Measurements from ENCODE around the gene CADPS2.

Gene CADPS2

DNA sequence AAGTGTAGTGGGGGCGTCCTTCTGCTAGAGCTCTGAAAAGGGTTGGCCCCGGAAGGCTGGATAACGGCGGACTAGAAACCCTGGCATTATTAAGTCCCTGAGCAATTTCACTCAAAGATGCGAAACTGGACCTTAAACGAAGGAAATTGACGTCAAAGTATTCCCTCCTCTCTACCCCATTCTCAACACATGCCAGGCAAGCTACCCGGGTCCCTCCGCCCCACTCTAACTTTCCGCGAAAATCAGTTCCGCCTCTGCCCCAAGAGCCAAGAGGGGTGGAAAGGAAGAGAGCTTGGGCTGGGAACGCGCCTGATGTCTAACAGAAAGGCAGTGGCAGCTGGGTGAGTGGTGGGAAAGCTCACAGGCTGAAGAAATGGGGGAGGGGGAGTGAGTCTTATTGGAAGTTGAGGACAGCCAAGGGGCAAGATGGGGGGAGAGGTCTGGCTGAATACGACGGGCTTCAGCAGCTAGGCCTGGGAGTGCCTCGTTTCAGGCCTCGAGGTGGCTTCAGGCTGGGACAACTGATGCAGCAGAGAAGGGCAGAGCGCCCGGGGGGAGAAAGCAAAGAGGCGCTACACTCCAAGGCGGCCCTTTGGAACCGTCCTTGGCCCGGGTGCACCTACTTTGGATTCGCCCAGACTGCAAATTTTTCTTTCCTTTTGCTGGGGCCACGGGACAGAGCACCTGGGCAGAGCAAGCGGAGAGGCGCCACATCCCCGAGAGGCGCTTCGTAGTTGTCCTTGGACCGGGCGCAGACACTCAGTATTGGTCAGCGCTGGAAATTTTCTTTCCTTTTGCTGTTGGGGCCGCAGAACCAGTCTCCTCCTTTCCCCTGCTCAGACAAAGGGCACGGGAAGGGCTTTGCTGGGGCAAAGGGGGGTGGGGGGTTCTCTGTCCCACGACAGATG, 579.7 kb downstream of the CADPS2 start:
- Mint-ChIP-seq H3K4me1 (peaks cover 3% of the 10 kb centered on the region), H3K4me3 (no peak overlapping the region), H3K27ac (no peak overlapping the region), H3K27me3 (peaks cover 28% of the 10 kb centered on the region), H3K9me3 (peaks cover 2% of the 10 kb centered on the region), H3K36me3 (peaks cover 2% of the 10 kb centered on the region)
- DNase-seq (ENCODE audit: low spot score in 2 of 2) (no peak), ATAC-seq (ENCODE audit: low read depth) (no peak)

DNA sequence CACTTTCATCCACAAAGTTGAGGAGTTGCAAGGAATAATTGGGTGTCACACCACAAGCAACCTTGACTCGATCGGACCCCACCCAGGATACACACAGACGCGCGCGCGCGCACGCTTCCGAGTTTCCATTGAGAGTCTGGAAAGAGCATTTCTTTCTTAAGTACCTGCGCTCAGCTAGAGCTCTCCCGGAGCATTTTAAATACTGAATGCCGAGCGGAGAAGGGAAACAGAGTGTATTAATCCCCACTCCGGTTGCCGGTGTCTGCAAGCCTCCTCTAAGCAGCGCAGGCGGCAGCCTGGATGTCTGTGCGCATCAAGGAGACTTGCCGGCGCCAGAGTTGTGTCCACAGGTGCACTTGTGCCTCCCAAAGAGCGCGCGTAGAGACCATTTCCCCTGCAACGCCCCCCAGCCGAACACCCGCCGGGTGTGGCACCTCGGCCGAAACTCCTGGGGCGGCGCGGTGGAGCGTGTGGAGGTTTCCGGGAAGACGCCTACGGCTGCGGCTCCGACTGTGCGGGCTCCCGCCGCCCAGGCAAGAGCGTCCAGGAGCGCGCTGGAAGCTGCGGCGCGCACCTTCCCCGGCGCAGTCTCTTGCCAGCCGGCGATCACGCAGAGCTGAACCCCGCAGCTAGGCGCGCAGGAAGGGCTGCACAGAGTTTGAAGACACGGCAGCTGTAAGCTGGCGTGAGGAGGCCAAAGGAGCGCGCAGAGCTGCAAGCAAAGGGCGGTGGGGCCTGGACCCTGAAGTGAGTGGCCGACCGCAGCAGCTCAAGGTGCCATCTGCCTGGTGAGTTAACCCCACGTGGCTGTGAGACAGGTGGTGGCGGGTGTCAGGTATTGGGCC, 580.6 kb downstream of the CADPS2 start:
- no peak overlapping the region for H3K27ac Mint-ChIP-seq
- H3K4me3 Mint-ChIP-seq: no peak overlapping the region
- no peak for ATAC-seq (ENCODE audit: low read depth)

DNA sequence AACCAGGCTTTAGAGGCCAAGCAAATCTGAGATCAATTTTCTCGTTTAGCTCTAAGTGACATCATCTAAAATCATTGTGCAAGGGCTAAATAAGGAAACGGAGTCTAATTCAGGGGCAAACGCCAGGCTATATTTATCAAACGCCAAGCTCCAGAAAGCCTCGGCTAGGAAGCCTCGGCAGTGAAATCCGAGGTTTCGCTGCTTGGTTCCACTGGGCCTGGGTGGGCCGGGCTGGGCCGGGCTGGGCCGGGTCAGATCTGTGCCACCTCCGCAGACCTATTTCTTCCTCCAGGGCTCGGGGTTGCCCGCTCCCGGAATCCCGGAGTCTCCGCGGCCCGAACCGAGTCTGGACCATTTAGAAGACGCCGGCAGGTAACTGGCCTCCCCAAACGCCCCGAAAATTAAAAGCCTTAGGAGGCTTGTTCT, 581.3 kb downstream of the CADPS2 start:
- no peak overlapping the region for H3K4me3 Mint-ChIP-seq
- H3K36me3 Mint-ChIP-seq: peaks cover 2% of the 10 kb centered on the region
- ATAC-seq (ENCODE audit: low read depth) (no peak), DNase-seq (ENCODE audit: low spot score in 2 of 2) (no peak)
- peaks cover 2% of the 10 kb centered on the region for H3K9me3 Mint-ChIP-seq
- peaks cover 30% of the 10 kb centered on the region for H3K27me3 Mint-ChIP-seq
- H3K27ac Mint-ChIP-seq: no peak overlapping the region
- peaks cover 3% of the 10 kb centered on the region for H3K4me1 Mint-ChIP-seq

More for the DNA sequence above, 580.6 kb downstream of the CADPS2 start:
- peaks cover 3% of the 10 kb centered on the region for H3K4me1 Mint-ChIP-seq
- H3K36me3 Mint-ChIP-seq: peaks cover 2% of the 10 kb centered on the region
- peaks cover 29% of the 10 kb centered on the region for H3K27me3 Mint-ChIP-seq
- no peak for DNase-seq (ENCODE audit: low spot score in 2 of 2)
- peaks cover 2% of the 10 kb centered on the region for H3K9me3 Mint-ChIP-seq

DNA sequence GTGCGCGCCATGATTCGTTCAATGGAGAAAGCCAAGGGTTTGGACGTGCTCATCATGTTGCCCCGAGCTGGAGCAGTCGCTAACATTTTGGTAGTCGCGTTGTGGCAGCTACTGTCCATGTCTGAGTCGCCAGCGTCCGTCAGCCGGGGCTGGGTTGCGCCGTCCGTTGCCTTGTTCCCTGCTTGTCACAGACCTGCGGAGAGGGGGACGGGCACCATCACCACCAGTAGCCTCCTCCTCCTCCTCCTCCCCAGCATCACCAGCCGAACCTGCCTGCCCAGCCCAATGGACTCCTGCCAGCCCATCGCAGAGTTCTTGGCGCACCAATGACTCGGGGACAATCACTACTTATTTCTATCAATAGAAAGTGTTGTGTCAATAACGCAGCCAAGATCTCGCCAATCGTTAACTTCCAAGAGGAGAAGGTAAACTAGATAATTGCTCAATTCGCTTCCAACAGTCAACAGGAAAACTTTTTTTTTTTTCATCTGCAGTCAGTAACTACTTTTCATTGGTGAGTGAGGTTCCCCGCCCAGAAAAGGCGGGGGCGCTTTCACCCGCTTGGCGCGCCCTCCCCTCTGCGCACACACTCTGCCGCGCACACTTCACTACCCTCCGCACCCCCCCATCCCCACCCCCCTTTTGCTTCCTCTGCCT, 581.8 kb downstream of the CADPS2 start, which contains the start of gene FEZF1:
Gene FEZF1 (minus strand): TSS at position 432 of the 657 bp plus-strand sequence. CDS start 313 bp downstream, at position 119.
- peaks cover 2% of the 10 kb centered on the region for H3K9me3 Mint-ChIP-seq
- peaks cover 3% of the 10 kb centered on the region for H3K4me1 Mint-ChIP-seq
- no peak within 1 kb of the TSS for H3K4me3 Mint-ChIP-seq
- peaks cover 2% of the 10 kb centered on the region for H3K36me3 Mint-ChIP-seq
- H3K27ac Mint-ChIP-seq: no peak within 1 kb of the TSS
- ATAC-seq (ENCODE audit: low read depth) (no peak), DNase-seq (ENCODE audit: low spot score in 2 of 2) (no peak)
- H3K27me3 Mint-ChIP-seq: peaks cover 35% of the 10 kb centered on the region

DNA sequence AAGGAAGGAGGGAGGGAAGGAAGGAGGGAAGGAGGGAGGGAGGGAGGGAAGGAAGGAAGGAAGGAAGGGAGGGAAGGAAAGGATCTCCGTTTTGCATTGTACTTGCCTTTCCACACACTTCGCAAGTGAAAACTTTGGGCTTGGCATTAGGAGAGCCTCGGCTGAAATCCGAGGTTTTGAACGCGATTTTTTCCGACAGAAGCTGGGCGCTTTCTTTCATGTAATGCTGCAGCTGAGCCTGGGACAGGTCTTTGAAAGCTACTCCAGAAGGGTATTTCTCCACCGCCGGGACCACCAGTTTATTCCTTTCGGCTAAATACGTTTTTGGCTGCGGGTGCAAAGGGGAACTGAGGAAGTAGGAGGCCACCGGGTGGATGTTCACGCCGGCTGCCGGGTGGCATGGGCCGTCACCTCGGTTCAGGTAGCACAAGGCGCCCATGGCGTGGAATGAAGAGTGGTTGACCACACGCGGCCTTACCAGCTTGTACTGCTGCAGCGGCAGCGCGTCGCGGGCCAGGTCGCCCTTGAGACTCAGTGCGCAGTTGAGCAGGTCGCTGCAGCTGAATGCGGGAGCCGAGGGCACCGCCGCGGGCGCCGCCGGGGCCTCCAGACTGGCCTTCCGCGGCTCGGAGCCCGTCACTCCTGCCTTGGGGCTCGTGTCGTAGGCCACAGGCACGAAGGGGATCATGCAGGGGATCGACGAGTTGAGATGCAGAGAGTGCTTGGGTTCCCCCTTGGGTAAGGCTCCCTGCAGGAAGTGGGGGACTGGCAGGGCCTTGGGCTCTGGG, 582.5 kb downstream of the CADPS2 start:
- H3K36me3 Mint-ChIP-seq: peaks cover 2% of the 10 kb centered on the region
- H3K4me1 Mint-ChIP-seq: peaks cover 3% of the 10 kb centered on the region
- no peak for ATAC-seq (ENCODE audit: low read depth)
- no peak overlapping the region for H3K27ac Mint-ChIP-seq
- H3K27me3 Mint-ChIP-seq: peaks cover 38% of the 10 kb centered on the region
- no peak overlapping the region for H3K4me3 Mint-ChIP-seq
- no peak for DNase-seq (ENCODE audit: low spot score in 2 of 2)
- peaks cover 2% of the 10 kb centered on the region for H3K9me3 Mint-ChIP-seq

DNA sequence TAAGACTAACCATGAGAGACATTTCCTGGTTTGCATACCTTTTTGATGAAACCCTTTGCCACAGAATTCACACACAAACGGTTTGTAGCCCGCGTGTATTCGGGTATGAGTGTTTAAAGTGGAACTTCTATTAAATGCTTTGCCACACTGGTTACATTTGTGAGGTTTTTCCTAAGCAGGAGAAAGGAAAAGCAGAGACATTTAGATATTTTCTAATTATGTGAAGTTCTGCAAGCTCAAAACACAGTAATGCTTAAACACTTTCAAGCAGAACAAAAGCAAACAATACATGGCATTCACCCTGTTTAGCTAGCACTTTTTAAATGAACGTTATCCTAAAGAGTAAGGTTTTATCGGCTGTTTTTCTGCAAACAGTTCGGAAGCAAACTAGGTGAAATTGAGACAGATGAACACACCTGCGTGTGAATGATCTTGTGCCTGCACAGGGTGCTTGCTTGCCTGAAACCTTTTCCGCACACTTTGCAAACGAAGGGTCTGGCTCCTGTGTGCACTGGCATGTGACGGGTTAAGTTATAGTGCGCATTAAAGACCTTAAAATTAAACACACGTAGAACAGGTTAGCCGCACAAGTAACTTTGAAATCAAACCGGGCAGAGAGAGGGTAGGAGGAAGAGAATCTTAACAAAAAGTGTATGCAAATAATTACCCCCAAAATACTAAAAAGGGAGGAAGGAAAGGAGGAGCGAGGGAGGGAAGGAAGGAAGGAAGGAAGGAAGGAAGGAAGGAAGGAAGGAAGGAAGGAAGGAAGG, 583.3 kb downstream of the CADPS2 start:
- peaks cover 3% of the 10 kb centered on the region for H3K4me1 Mint-ChIP-seq
- no peak overlapping the region for H3K4me3 Mint-ChIP-seq
- H3K27me3 Mint-ChIP-seq: peaks cover 39% of the 10 kb centered on the region
- H3K27ac Mint-ChIP-seq: no peak overlapping the region
- DNase-seq (ENCODE audit: low spot score in 2 of 2) (no peak), ATAC-seq (ENCODE audit: low read depth) (no peak)
- H3K9me3 Mint-ChIP-seq: peaks cover 2% of the 10 kb centered on the region
- peaks cover 2% of the 10 kb centered on the region for H3K36me3 Mint-ChIP-seq

DNA sequence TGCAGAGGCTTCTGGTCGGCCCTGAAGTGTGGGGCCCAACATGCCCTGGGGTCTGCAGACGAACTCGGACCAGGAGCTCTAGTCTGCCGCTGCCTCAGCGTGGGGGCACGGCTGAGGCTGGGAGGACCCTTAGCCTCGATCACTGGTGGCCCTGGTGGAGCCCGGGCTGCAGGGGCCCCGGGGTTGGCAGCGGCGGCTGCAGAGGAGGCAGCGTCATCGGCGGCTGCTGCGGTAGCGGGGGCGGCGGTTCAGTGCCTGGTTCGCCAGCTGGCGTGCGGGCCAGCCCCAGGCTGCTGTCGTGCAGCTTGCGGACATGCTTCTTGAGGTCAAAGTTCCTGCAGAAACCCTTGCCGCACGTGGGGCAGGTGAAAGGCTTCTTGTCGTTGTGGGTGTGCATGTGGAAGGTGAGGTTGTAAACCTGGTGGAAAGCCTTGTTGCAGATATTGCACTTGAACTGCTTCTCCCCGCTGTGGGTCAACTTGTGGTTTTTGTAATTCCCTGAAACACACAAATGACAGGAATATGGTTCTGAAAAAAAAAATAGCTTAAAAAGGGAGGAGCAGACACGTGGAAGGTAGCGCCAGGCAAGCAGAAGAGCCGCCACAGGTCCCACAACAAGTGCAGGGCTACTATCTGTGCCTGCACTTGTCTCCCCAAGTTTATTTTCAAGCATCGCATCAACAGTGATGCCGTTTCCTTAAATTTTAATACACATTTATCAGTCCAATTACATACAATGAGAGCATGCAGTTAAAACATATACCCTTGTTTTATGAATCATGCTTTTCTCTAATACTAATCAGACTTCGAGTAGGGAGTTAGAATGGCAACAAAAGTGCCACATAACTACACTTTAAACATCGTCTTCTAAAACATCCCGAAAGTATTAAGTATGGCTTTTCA, 584.2 kb downstream of the CADPS2 start:
- ATAC-seq (ENCODE audit: low read depth): no peak
- Mint-ChIP-seq H3K4me3 (no peak overlapping the region), H3K27me3 (peaks cover 39% of the 10 kb centered on the region), H3K27ac (no peak overlapping the region), H3K4me1 (peaks cover 3% of the 10 kb centered on the region), H3K9me3 (peaks cover 2% of the 10 kb centered on the region), H3K36me3 (peaks cover 2% of the 10 kb centered on the region)
- DNase-seq (ENCODE audit: low spot score in 2 of 2): no peak

DNA sequence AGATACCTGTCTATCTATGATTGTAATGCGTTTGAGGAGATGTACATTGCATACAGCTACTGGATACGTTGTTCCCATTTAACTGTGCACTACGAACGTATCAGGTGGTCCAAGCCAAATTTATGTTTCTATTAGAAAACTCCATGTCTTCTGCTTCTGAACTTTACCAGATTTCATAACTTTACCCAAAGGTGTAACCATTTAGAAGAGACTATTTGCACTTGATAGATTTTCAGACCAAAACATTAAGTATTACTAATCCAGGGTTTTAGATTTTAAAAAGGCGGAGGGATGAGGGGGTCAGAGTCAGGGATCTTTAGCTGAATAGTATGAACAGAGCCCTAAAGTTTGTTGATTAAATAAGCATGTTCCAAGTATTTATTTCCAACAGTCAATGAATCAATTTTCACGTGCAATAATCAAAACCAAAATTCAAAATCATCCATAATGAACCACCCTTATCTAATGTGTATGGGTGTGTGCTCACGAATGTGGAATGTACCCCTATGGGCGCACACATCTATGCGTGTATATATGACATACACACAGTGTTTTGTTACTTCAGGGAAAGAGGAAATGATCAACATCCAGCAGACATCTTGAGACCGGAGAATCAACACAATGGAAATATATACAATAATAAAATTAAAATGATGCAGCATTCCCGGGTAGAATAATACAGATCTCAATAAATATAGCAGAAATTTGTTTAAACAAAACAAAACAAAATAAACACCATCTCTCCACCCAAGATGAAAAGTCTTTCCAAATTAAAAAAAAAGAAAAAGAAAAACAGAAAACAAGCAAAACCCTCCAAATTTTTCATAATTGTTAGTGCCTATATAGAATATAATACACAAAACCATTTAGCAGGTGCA, 585.1 kb downstream of the CADPS2 start:
- Mint-ChIP-seq H3K9me3 (peaks cover 2% of the 10 kb centered on the region), H3K27me3 (peaks cover 34% of the 10 kb centered on the region), H3K36me3 (peaks cover 2% of the 10 kb centered on the region), H3K4me3 (no peak overlapping the region), H3K27ac (no peak overlapping the region), H3K4me1 (peaks cover 3% of the 10 kb centered on the region)
- ATAC-seq (ENCODE audit: low read depth) (no peak), DNase-seq (ENCODE audit: low spot score in 2 of 2) (no peak)

DNA sequence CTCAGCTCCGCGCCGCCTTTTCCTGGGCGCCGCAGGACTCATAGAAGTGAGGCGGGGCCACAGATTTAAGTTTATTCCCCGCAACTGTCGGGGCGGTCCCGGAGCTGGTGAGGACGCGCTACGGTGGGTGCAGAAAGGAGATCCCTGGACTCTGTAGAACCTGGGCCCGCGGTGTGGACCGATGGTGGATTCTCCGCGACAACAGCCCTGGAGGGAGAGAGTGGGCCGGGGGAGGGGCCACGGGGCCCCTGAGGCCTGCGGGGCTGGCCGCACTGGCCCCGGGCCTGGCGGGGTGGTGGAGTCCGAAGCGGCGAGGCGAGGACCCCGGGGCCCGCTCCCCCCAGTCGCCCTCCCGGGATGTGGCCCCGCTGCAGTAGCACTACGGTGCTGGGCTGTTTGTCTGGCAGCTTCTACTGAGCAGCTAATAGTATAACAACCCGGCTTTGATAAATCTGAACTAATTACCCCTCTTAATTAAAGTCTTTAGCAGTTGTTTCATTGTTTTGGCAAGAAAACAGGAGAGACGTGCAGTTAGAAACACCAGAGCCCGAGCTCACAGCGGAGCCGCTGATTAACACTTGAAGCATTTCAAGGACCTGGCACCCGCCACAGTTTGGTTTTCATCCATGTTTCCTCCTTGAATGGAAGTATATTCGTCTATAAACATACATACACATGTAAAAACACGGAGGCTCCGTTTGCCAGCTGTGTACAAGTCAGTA, 585.9 kb downstream of the CADPS2 start:
- H3K27me3 Mint-ChIP-seq: peaks cover 29% of the 10 kb centered on the region
- H3K36me3 Mint-ChIP-seq: peaks cover 2% of the 10 kb centered on the region
- DNase-seq (ENCODE audit: low spot score in 2 of 2) (no peak), ATAC-seq (ENCODE audit: low read depth) (no peak)
- H3K4me1 Mint-ChIP-seq: peaks cover 3% of the 10 kb centered on the region
- H3K9me3 Mint-ChIP-seq: peaks cover 2% of the 10 kb centered on the region
- H3K4me3 Mint-ChIP-seq: no peak overlapping the region
- no peak overlapping the region for H3K27ac Mint-ChIP-seq

DNA sequence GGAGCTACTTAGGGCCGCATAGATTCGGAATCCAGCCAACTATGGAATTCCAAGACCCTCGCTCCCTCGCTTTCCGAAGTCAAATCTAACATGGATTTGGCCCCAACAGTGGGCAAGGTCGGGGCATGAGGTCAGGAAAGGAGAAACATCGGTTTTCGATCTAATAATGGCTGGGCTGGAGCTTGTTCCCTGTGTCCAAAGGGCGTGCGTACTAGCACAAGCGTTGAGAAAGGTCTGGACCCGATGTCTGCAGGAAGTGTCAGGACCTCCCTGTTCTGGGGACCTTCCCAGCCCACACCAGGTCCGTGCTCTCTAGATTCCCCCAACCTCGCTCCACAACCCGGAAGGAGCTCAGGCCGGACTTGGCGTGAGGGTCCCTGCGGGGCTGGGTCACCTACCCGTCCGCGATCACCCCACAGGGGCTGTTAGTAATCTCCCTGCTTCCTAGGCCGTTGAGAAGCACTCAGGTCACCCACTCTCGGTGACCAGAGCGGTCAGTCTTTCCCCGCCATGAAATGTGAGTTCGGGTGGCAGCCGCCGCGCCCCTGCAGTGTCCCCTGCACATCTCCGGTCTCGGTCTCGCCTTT, 586.5 kb downstream of the CADPS2 start:
- Mint-ChIP-seq H3K9me3 (peaks cover 4% of the 10 kb centered on the region), H3K4me1 (peaks cover 3% of the 10 kb centered on the region), H3K27me3 (peaks cover 28% of the 10 kb centered on the region), H3K27ac (no peak overlapping the region), H3K36me3 (peaks cover 2% of the 10 kb centered on the region), H3K4me3 (no peak overlapping the region)
- ATAC-seq (ENCODE audit: low read depth) (no peak), DNase-seq (ENCODE audit: low spot score in 2 of 2) (no peak)
